Hepatocyte (in vitro differentiated cells): ENCODE data around the gene METTL14. TPM values are rescaled to one million over a fixed set of nuclear protein-coding genes. Genes with fewer than 3 reads are reported as not detected.

Experiments used
- DNase-seq: peaks from one replicate; pipeline ENCODE4 v3.0.0-alpha.2; 2016; ENCODE audit warnings: low spot score
- H2AFZ ChIP-seq: fragments of 200-600 bp; sonication (generic); 2 replicates; pipeline ENCODE4 v1.6.0; 2016; ENCODE audit warnings: antibody characterized with exemption, mild to moderate bottlenecking
- H3K27ac ChIP-seq: fragments of 200-600 bp; sonication (generic); 2 replicates; pipeline ENCODE4 v1.5.1; 2016; ENCODE audit warnings: mild to moderate bottlenecking
- H3K27me3 ChIP-seq: fragments of 200-600 bp; sonication (generic); 2 replicates; pipeline ENCODE4 v1.6.1; 2016
- H3K36me3 ChIP-seq: fragments of 200-600 bp; sonication (generic); replicated peaks from 2 replicates; pipeline ENCODE4 v1.5.1; 2016; ENCODE audit warnings: low read depth; ENCODE audit not compliant: insufficient read depth
- H3K4me1 ChIP-seq: fragments of 200-600 bp; sonication (generic); 2 replicates; pipeline ENCODE4 v1.5.1; 2016; ENCODE audit warnings: mild to moderate bottlenecking, moderate library complexity; ENCODE audit not compliant: insufficient read depth
- H3K4me2 ChIP-seq: fragments of 200-600 bp; sonication (generic); 2 replicates; pipeline ENCODE4 v1.6.0; 2016
- H3K4me3 ChIP-seq: fragments of 200-600 bp; sonication (generic); 2 replicates; pipeline ENCODE4 v1.5.1; 2016; ENCODE audit warnings: mild to moderate bottlenecking
- H3K79me2 ChIP-seq: fragments of 200-600 bp; sonication (generic); 2 replicates; pipeline ENCODE4 v1.6.0; 2017; ENCODE audit warnings: mild to moderate bottlenecking
- H3K9me2 ChIP-seq: fragments of 200-600 bp; sonication (generic); replicated peaks from 2 replicates; pipeline ENCODE4 v1.6.0; 2017; ENCODE audit warnings: mild to moderate bottlenecking; ENCODE audit not compliant: insufficient read depth
- H3K9me3 ChIP-seq: fragments of 200-600 bp; sonication (generic); 2 replicates; pipeline ENCODE4 v1.5.1; 2016; ENCODE audit warnings: low read depth, mild to moderate bottlenecking
- H4K20me1 ChIP-seq: fragments of 200-600 bp; sonication (generic); 2 replicates; pipeline ENCODE4 v1.6.0; 2016; ENCODE audit warnings: mild to moderate bottlenecking; ENCODE audit not compliant: insufficient read depth, poor library complexity, severe bottlenecking
- CTCF ChIP-seq: fragments of 200-600 bp; sonication (generic); IDR thresholded peaks from 2 replicates; pipeline ENCODE4 v1.5.1; 2016; ENCODE audit warnings: antibody characterized with exemption, mild to moderate bottlenecking; ENCODE audit not compliant: poor library complexity
- EZH2 ChIP-seq: fragments of 200-600 bp; sonication (generic); IDR thresholded peaks from 2 replicates; pipeline ENCODE4 v1.6.1; 2016; ENCODE audit warnings: antibody characterized with exemption, mild to moderate bottlenecking, borderline replicate concordance
- EZH2phosphoT487 ChIP-seq: fragments of 200-600 bp; sonication (generic); IDR thresholded peaks from one replicate; pipeline ENCODE4 v1.6.1; 2018; ENCODE audit warnings: antibody characterized with exemption, mild to moderate bottlenecking, low read depth, moderate library complexity; ENCODE audit not compliant: unreplicated experiment, severe bottlenecking
- WGBS: methylation state at CpG from one replicate; pipeline ENCODE4 v1.1.6; 2016; ENCODE audit warnings: low lambda C conversion rate; ENCODE audit errors: missing lambda C conversion rate; 5-methylcytosine and 5-hydroxymethylcytosine counted together
- polyA plus RNA-seq: library from polyadenylated mRNA; unstranded; fragments of >200 nt; fragmentation: Nextera tagmentation; extraction: Ambion mirVana; gene quantifications from 2 replicates; pipeline ENCODE4 v1.2.1, GENCODE V29; 2016
- total RNA-seq: library from RNA; depleted of rRNA; stranded (reverse); fragments of >200 nt; gene quantifications from 2 replicates; pipeline ENCODE4 v1.2.3, GENCODE V29; 2014

Gene METTL14
- total and polyA plus RNA-seq, 2 experiments from 2014 or later: 18.3 to 24.4 TPM

GRCh38 chr4:118736900-118737299 is 51.7 kb downstream of the METTL14 start:
- no peaks in the 10 kb centered on the region for H3K9me2 ChIP-seq
- H2AFZ ChIP-seq: no peak overlapping the region
- no peaks in the 10 kb centered on the region for H3K27me3 ChIP-seq
- H3K4me3 ChIP-seq: no peak overlapping the region
- no peak for DNase-seq
- no peaks in the 10 kb centered on the region for H3K79me2 ChIP-seq
- no peaks in the 10 kb centered on the region for H3K4me1 ChIP-seq
- H4K20me1 ChIP-seq: no peaks in the 10 kb centered on the region
- no peak overlapping the region for H3K4me2 ChIP-seq
- H3K36me3 ChIP-seq: no peaks in the 10 kb centered on the region
- TF ChIP-seq EZH2 (no peak), CTCF (no peak), EZH2phosphoT487 (no peak)
- no peak overlapping the region for H3K27ac ChIP-seq
- H3K9me3 ChIP-seq: no peaks in the 10 kb centered on the region

GRCh38 chr4:118738090-118738489 is 52.9 kb downstream of the METTL14 start:
- Histone ChIP-seq H3K9me3 (no peaks in the 10 kb centered on the region), H3K36me3 (no peaks in the 10 kb centered on the region)

GRCh38 chr4:118739022-118739713 is 54.0 kb downstream of the METTL14 start:
- Histone ChIP-seq H3K27me3 (no peaks in the 10 kb centered on the region), H3K36me3 (no peaks in the 10 kb centered on the region), H2AFZ (no peak overlapping the region), H3K27ac (no peak overlapping the region), H3K4me1 (no peaks in the 10 kb centered on the region), H3K4me2 (no peak overlapping the region), H3K4me3 (no peak overlapping the region), H3K9me2 (no peaks in the 10 kb centered on the region), H4K20me1 (no peaks in the 10 kb centered on the region), H3K79me2 (no peaks in the 10 kb centered on the region), H3K9me3 (no peaks in the 10 kb centered on the region)
- DNase-seq: no peak
- TF ChIP-seq CTCF (no peak), EZH2 (no peak), EZH2phosphoT487 (no peak)
- 54% methylated on average over 2 of the region's 2 CpGs for WGBS

More at GRCh38 chr4:118738090-118738489, 52.9 kb downstream of the METTL14 start:
- 58% methylated on average over 3 of the region's 3 CpGs for WGBS
- H3K4me1 ChIP-seq: no peaks in the 10 kb centered on the region
- no peak overlapping the region for H2AFZ ChIP-seq
- H4K20me1 ChIP-seq: no peaks in the 10 kb centered on the region
- H3K27ac ChIP-seq: no peak overlapping the region
- TF ChIP-seq CTCF (no peak), EZH2phosphoT487 (no peak), EZH2 (no peak)
- H3K4me3 ChIP-seq: no peak overlapping the region
- DNase-seq: no peak
- no peak overlapping the region for H3K4me2 ChIP-seq
- H3K9me2 ChIP-seq: no peaks in the 10 kb centered on the region
- no peaks in the 10 kb centered on the region for H3K79me2 ChIP-seq
- no peaks in the 10 kb centered on the region for H3K27me3 ChIP-seq
